Testis (tissue), 3 donors: ENCODE measurements around the gene NFE2. TPM values are rescaled to one million over a fixed set of nuclear protein-coding genes. Genes with fewer than 3 reads are reported as not detected.
A peak's percentile ranks its signal among the peaks of the same experiment; 100 is the strongest.

Source experiments
- DNase-seq: peaks from one replicate; pipeline ENCODE4 v3.0.0-alpha.2; 2019
- H3K27ac ChIP-seq, 2 donors: fragments of 200-600 bp; sonication (generic); one replicate each; pipeline ENCODE4 v1.5.1; 2019
- H3K27me3 ChIP-seq: fragments of 200-600 bp; sonication (generic); one replicate; pipeline ENCODE4 v1.5.1; 2019
- H3K36me3 ChIP-seq: fragments of 200-600 bp; sonication (generic); one replicate; pipeline ENCODE4 v1.5.1; 2017; ENCODE audit warnings: low read depth; ENCODE audit errors: missing control alignments
- H3K4me1 ChIP-seq: fragments of 200-600 bp; sonication (generic); one replicate; pipeline ENCODE4 v1.5.1; 2019
- H3K4me3 ChIP-seq, 2 donors: fragments of 200-600 bp; sonication (generic); one replicate each; pipeline ENCODE4 v1.5.1; 2017 to 2019
- H3K9me3 ChIP-seq: fragments of 200-600 bp; sonication (generic); one replicate; pipeline ENCODE4 v1.5.1; 2017
- POLR2A ChIP-seq: fragments of 450-650 bp; IDR thresholded peaks from one replicate; pipeline ENCODE4 v1.6.1; 2017; ENCODE audit warnings: antibody characterized with exemption, mild to moderate bottlenecking, moderate library complexity
- WGBS, 2 donors: methylation state at CpG; one replicate each; pipeline ENCODE4 v1.1.5; 2018; 5-methylcytosine and 5-hydroxymethylcytosine counted together
- intact Hi-C: fragments of 100-400 bp; cut with DNase I; formaldehyde crosslinking; loops from one replicate; pipeline ENCODE4 v1.15.1; 2023; ENCODE audit warnings: low total_unique reads
- polyA plus RNA-seq: library from polyadenylated mRNA; stranded (reverse); fragments of 350-450 nt; fragmentation: Illumina TruSeq; extraction: RNeasy Lipid Tissue Mini Kit (QIAGEN cat#74804); gene quantifications from one replicate; pipeline ENCODE4 v1.2.3, GENCODE V29; 2014; ENCODE audit warnings: low read depth, low replicate concordance; ENCODE audit not compliant: insufficient read depth
- total RNA-seq, 2 donors: library from RNA; depleted of rRNA; stranded (reverse); fragments of >200 nt; gene quantifications; one replicate each; pipeline ENCODE4 v1.2.3, GENCODE V29; 2016
- TF ChIP-seq, protein P1 (sequence below), 3 experiments: fragments of 450-650 bp in 2 of 3; fragments of 200-600 bp in 1 of 3; sonication (generic) in 1 of 3; IDR thresholded peaks; one replicate each; pipeline ENCODE4 v1.5.1; 2016 to 2019; ENCODE audit warnings: antibody characterized with exemption in 3 of 3, mild to moderate bottlenecking in 2 of 3, moderate library complexity in 1 of 3

NFE2 gene
- total and polyA plus RNA-seq, 3 donors from 2014 or later = 0.94 to 2.6 (median 1.9) TPM

- DNase-seq = no peak
- H3K27me3 ChIP-seq = no peaks in the 10 kb centered on the region
- TF ChIP-seq, protein P1, sequence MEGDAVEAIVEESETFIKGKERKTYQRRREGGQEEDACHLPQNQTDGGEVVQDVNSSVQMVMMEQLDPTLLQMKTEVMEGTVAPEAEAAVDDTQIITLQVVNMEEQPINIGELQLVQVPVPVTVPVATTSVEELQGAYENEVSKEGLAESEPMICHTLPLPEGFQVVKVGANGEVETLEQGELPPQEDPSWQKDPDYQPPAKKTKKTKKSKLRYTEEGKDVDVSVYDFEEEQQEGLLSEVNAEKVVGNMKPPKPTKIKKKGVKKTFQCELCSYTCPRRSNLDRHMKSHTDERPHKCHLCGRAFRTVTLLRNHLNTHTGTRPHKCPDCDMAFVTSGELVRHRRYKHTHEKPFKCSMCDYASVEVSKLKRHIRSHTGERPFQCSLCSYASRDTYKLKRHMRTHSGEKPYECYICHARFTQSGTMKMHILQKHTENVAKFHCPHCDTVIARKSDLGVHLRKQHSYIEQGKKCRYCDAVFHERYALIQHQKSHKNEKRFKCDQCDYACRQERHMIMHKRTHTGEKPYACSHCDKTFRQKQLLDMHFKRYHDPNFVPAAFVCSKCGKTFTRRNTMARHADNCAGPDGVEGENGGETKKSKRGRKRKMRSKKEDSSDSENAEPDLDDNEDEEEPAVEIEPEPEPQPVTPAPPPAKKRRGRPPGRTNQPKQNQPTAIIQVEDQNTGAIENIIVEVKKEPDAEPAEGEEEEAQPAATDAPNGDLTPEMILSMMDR (IDR thresholded peaks at IDR 0.05) = no peak
- H3K36me3 ChIP-seq = no peaks in the 10 kb centered on the region
- no peak overlapping the region for H3K4me3 ChIP-seq
- 59 to 74% methylated on average over 4 of the region's 4 CpGs for WGBS, 2 donors
- H3K4me1 ChIP-seq = peaks cover 42% of the 10 kb centered on the region
- no peaks in the 10 kb centered on the region for H3K9me3 ChIP-seq
- intact Hi-C loops = no loop called here
- H3K27ac ChIP-seq = peak overlapping the region in 1 of 2 donors; percentile 50
Observed at GRCh38 chr12:54338698-54339296, 38.0 kb upstream of the NFE2 start.

DNA sequence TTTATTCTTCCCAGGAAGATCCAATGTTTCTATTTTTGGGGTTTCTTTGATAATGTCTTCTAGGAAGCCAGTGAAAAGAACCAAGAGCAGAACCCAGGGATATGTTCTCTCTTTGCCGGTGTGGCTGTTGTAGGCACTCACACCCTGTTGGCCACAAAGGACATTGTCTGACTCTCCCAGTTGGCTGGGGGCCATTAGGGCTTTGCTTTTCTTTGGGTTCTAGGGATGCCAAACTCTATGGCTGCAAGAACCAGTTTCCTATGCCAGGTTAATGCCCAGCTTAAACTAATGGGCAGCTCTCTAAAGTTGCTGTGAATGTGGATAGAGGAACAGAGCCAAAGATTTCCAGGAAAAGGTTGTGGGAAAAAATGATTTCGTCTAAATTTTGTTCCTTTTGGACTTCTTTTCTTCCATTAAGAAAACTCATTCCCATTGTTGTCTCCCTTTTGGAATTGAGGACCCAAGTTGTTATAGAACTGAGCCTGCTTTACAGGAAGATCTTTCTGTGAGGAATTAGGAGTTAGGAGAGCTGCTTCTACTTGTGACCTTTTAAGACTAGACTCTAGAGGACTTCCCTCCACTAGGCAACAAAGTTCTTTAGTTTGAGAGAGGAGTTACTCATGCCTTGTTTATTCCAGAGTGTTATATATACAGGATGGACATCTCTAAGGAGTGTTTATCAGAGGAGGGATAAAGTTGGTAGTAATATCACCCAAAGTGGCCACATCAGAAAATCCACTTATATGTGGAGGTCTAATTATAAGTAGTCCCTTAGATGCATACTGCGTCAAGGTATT lies 37.2 kb upstream of the NFE2 start:
- Histone ChIP-seq H3K4me3 (no peak overlapping the region), H3K27me3 (no peaks in the 10 kb centered on the region), H3K27ac (peak overlapping the region; percentile 36 to 82), H3K36me3 (no peaks in the 10 kb centered on the region), H3K4me1 (peaks cover 42% of the 10 kb centered on the region), H3K9me3 (no peaks in the 10 kb centered on the region)
- intact Hi-C loops = no loop called here
- WGBS, 2 donors = 51 to 54% methylated on average over 3 of the region's 3 CpGs
- no peak for TF ChIP-seq POLR2A
- TF ChIP-seq, protein P1 (IDR thresholded peaks at IDR 0.05) = no peak
- no peak for DNase-seq

- H3K27me3 ChIP-seq = no peaks in the 10 kb centered on the region
- no peaks in the 10 kb centered on the region for H3K36me3 ChIP-seq
- H3K4me3 ChIP-seq = no peak overlapping the region
- no peaks in the 10 kb centered on the region for H3K9me3 ChIP-seq
- WGBS, 2 donors = 40 to 41% methylated on average over 3 of the region's 3 CpGs
- DNase-seq = peak; percentile 45
- TF ChIP-seq POLR2A = no peak
- TF ChIP-seq, protein P1 (IDR thresholded peaks at IDR 0.05) = no peak
- intact Hi-C loops = no loop called here
- peaks cover 42% of the 10 kb centered on the region for H3K4me1 ChIP-seq
- peak overlapping the region; percentile 36 to 82 for H3K27ac ChIP-seq
Observed at GRCh38 chr12:54337280-54337842, 36.5 kb upstream of the NFE2 start.

DNA sequence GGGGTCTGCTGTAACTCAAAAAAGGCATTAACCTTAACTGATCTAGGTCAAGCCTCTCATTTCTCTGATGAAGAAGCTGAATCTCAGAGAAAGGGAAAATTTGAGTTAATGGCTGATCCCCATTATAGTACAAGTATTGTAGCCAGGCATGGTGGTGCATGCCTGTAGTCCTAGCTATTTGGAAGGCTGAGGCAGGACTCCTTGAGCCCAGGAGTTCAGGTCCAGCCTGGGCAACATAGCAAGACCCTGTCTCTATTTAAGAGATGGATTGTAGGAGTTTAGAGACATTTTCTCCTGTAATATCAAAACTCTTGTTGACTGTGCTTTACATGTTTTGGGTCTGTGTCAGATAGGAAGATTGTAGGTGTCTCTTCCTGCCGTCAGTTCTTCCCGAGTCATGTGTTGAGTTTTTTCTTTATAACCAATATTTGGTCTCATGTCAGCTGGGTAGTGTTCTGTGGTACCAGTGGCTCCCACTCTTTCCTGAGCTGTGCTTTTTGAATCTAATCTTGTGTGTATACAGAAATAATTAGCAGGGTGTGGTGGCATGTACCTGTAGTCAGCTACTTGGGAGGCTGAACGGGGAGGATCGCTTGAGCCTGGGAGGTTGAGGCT lies 32.7 kb upstream of the NFE2 start:
- no peak for TF ChIP-seq POLR2A
- Histone ChIP-seq H3K27ac (no peak overlapping the region), H3K4me3 (no peak overlapping the region), H3K4me1 (peaks cover 40% of the 10 kb centered on the region), H3K27me3 (no peaks in the 10 kb centered on the region), H3K9me3 (no peaks in the 10 kb centered on the region), H3K36me3 (no peaks in the 10 kb centered on the region)
- no peak for DNase-seq
- 98% methylated on average over 4 of the region's 4 CpGs for WGBS, 2 donors
- intact Hi-C loops = no loop called here

DNA sequence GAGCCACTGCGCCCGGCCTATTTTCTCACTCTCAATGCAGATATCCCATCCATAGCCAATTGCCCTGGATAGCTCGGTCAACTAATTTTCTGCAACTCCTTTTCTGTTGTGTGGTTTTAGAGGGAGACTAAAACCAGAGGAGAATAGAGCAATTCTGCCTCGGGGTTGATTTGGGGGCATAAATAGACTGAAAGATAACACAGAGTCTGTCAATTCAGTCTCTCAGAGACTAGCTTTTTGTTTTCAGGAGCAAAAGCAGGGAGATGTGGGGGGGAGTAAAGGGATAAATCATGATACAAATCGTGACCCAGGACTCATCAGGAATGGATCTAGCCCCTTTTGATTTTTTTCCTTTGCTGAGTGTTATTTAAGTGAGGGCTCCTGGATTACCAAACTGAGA lies 30.6 kb upstream of the NFE2 start:
- no peak overlapping the region for H3K27ac ChIP-seq
- H3K4me1 ChIP-seq = peaks cover 20% of the 10 kb centered on the region
- intact Hi-C loops = no loop called here
- 75% methylated on average over 5 of the region's 5 CpGs for WGBS, 2 donors
- no peak for DNase-seq
- no peak for TF ChIP-seq POLR2A
- TF ChIP-seq, protein P1 (IDR thresholded peaks at IDR 0.05) = no peak
- H3K9me3 ChIP-seq = no peaks in the 10 kb centered on the region
- no peaks in the 10 kb centered on the region for H3K36me3 ChIP-seq
- no peak overlapping the region for H3K4me3 ChIP-seq
- no peaks in the 10 kb centered on the region for H3K27me3 ChIP-seq
